K562 (cell line): Measurements from ENCODE around the gene PPP1R3G. TPM values are rescaled to one million over a fixed set of nuclear protein-coding genes. Genes with fewer than 3 reads are reported as not detected.

Experiments used
- CEBPG ChIP-seq, 3 experiments: fragments of 200-800 bp in 1 of 3; sonication (Bioruptor generic) in 1 of 3; sonication (generic) in 1 of 3; formaldehyde crosslinking in 1 of 3; IDR thresholded peaks in 2 of 3; conservative IDR thresholded peaks in 1 of 3; 2 replicates each; pipeline versions ENCODE4 v1.6.1 to v1.8.0; 2016 to 2022; ENCODE audit warnings: missing compliant biosample characterization in 2 of 3, missing genetic modification characterization in 2 of 3, mild to moderate bottlenecking in 1 of 3, missing genetic modification reagents in 1 of 3
- PBX2 ChIP-seq, 2 experiments: IDR thresholded peaks in 1 of 2; conservative IDR thresholded peaks in 1 of 2; 2 replicates each; pipeline ENCODE4 v1.6.1; 2016; ENCODE audit warnings: low read depth in 2 of 2, mild to moderate bottlenecking in 1 of 2, missing compliant biosample characterization in 1 of 2, missing genetic modification characterization in 1 of 2, moderate library complexity in 1 of 2
- PRPF4 ChIP-seq: fragments of 200-400 bp; formaldehyde crosslinking; IDR thresholded peaks from one replicate; pipeline ENCODE4 v1.6.1; 2017; ENCODE audit warnings: low read length, low read depth, mild to moderate bottlenecking; ENCODE audit not compliant: insufficient read depth, poor library complexity, severe bottlenecking
- PYGO2 ChIP-seq: fragments of 450-650 bp; IDR thresholded peaks from 2 replicates; pipeline ENCODE4 v1.6.1; 2016; ENCODE audit warnings: mild to moderate bottlenecking, missing genetic modification characterization, moderate library complexity, missing compliant biosample characterization
- RFX5 ChIP-seq: IDR thresholded peaks from 2 replicates; pipeline ENCODE4 v1.6.1; 2011; ENCODE audit warnings: low read depth, mild to moderate bottlenecking, improper control_type of control experiment, low read length
- SRSF1 ChIP-seq: fragments of 200-400 bp; formaldehyde crosslinking; IDR thresholded peaks from 2 replicates; pipeline ENCODE4 v1.6.1; 2017; ENCODE audit warnings: mild to moderate bottlenecking, low read depth, low read length, moderate library complexity
- TARDBP ChIP-seq: fragments of 450-650 bp; IDR thresholded peaks from 2 replicates; pipeline ENCODE4 v1.6.1; 2016
- ZHX1 ChIP-seq: fragments of 150-350 bp; conservative IDR thresholded peaks from 2 replicates; pipeline ENCODE4 v1.6.1; 2014; ENCODE audit warnings: low read length
- polyA plus RNA-seq, 8 experiments: library from polyadenylated mRNA; depleted of rRNA in 4 of 8; stranded (reverse) in 5 of 8; unstranded in 3 of 8; fragments of >200 nt; fragmentation: Nextera tagmentation in 2 of 8; fragmentation: Illumina TruSeq in 1 of 8; extraction: Ambion mirVana in 2 of 8; extraction: Trizol in 1 of 8; gene quantifications; 2 replicates each; pipeline versions ENCODE4 v1.2.1 to v1.2.3, GENCODE V29; 2011 to 2014; ENCODE audit warnings: inconsistent platforms in 1 of 8, missing spikeins in 1 of 8
- total RNA-seq, 7 experiments: library from RNA; depleted of rRNA in 6 of 7; stranded (reverse); fragments of >200 nt in 6 of 7; fragmentation: Illumina TruSeq in 2 of 7; extraction: Trizol in 2 of 7; gene quantifications; 2 replicates each; pipeline versions ENCODE4 v1.2.1 to v1.2.3, GENCODE V29; 2011 to 2021; ENCODE audit warnings: low replicate concordance in 1 of 7

The PPP1R3G gene
- total and polyA plus RNA-seq, 9 of the 15 experiments (the other 6 are each of a cell fraction or from before 2014, with no cell fraction given), result 0.01 to 0.13 (median 0.01) TPM; not detected in 4

- TF ChIP-seq ZHX1 (no peak), SRSF1 (no peak), PRPF4 (no peak), PYGO2 (tag) (no peak), RFX5 (no peak), PBX2 (CRISPR knock-in tag; IDR thresholded peaks at IDR 0.05; ENCODE audit: low read depth) (no peak), PBX2 (tag; conservative IDR thresholded peaks at IDR 0.05; ENCODE audit: low read depth) (no peak), TARDBP (no peak), CEBPG (CRISPR knock-in tag; IDR thresholded peaks at IDR 0.05) (no peak), CEBPG (tag; conservative IDR thresholded peaks at IDR 0.05 in 1 of 2, IDR thresholded peaks at IDR 0.05 in 1 of 2) (peak; percentile 33 to 68; a peak in 2 of 4 replicates)
These were observed 42.1 kb downstream of the PPP1R3G start (continued) for GRCh38 chr6:5127106-5127687.
